ENCODE results near the gene PCMTD2. TPM values are rescaled to one million over a fixed set of nuclear protein-coding genes. Genes with fewer than 3 reads are reported as not detected.

PCMTD2 gene
- total RNA-seq, 1 donor from 2014 or later: 53.4 TPM

DNA sequence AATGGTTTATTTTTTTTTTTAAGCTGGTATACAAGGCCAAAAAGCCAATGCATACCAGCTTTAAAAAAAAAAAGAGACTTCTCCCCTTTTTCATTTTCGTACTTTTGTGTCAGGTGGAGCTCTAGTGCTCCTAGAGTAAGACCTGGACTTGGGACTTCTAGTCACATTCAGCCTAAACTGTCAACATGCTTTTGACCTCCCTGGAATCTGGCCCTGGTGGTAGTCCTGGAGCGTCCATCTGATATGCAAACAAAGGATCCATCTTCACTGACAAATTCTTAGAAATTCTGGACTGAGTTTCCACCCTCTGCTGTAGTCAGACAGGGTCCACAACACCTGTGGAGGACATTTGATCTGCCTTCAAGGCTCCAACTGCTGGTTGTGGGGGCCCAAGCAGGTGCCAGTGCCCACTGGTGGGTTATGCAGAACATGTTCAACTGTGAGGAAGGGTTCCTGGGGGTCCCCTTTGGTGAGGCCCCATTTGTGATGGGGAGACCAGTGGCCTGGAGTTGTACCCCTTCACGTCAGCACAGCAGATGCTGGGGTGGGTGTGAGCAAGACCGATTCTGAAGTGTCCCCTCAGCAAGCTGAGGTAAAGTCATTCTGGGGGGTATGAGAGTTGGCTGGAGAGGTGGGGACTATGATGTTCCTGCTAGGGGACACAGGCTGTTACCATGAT is 12.6 kb upstream of the PCMTD2 start:
- DNase-seq (no peak), ATAC-seq (ENCODE audit: low read depth) (no peak)
- H3K4me3 Mint-ChIP-seq: no peak overlapping the region
- intact Hi-C loops (cut with micrococcal nuclease): no loop called here
- H3K27me3 Mint-ChIP-seq: peaks cover 30% of the 10 kb centered on the region
- H3K4me1 Mint-ChIP-seq: peaks cover 5% of the 10 kb centered on the region
- ChIA-PET CTCF (no interaction called here), POLR2A (interaction anchor here (0.9 kb wide), 1 partner anchor 13 kb away, joined by 3 read pairs; the partner anchor contains the start of gene PCMTD2)
- no peak overlapping the region for H3K27ac Mint-ChIP-seq
- no peaks in the 10 kb centered on the region for H3K9me3 Mint-ChIP-seq
- H3K36me3 Mint-ChIP-seq (ENCODE audit: low read depth): no peaks in the 10 kb centered on the region
- TF ChIP-seq, protein P1, sequence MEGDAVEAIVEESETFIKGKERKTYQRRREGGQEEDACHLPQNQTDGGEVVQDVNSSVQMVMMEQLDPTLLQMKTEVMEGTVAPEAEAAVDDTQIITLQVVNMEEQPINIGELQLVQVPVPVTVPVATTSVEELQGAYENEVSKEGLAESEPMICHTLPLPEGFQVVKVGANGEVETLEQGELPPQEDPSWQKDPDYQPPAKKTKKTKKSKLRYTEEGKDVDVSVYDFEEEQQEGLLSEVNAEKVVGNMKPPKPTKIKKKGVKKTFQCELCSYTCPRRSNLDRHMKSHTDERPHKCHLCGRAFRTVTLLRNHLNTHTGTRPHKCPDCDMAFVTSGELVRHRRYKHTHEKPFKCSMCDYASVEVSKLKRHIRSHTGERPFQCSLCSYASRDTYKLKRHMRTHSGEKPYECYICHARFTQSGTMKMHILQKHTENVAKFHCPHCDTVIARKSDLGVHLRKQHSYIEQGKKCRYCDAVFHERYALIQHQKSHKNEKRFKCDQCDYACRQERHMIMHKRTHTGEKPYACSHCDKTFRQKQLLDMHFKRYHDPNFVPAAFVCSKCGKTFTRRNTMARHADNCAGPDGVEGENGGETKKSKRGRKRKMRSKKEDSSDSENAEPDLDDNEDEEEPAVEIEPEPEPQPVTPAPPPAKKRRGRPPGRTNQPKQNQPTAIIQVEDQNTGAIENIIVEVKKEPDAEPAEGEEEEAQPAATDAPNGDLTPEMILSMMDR (IDR thresholded peaks at IDR 0.05): no peak

DNA sequence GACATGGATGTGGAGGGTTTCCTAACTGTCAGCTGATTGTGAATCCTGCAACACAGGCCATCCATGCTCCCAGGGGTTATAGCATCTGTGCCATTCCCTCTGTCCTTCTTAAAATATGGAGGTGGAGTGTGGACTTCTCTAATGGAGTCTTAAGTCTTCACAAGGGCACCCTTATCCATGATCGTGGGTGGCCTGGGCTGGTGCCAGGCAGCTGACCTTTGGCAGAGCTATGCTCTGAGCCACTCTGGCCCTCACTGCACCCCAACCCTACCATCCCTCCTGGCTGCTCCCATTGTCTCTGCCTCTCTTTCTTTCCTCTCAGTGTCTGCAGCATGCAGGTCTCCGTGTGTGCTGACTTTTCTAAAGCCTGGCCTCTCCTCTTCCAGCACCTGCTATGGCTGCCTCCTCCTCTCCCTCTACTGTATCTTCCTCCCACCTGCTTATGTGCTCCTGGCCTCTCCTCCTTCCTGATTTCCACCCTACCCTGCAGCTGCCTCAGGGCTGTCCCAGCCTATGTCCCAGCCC is 11.2 kb upstream of the PCMTD2 start:
- CTCF ChIA-PET: no interaction called here
- Mint-ChIP-seq H3K9me3 (no peaks in the 10 kb centered on the region), H3K4me1 (peaks cover under 1% of the 10 kb centered on the region), H3K36me3 (ENCODE audit: low read depth) (no peaks in the 10 kb centered on the region), H3K27me3 (peaks cover 30% of the 10 kb centered on the region), H3K27ac (no peak overlapping the region), H3K4me3 (no peak overlapping the region)
- ATAC-seq (ENCODE audit: low read depth) (no peak), DNase-seq (no peak)
- POLR2A ChIA-PET: no interaction called here
- intact Hi-C loops (cut with micrococcal nuclease): no loop called here
- TF ChIP-seq, protein P1 (IDR thresholded peaks at IDR 0.05): no peak

DNA sequence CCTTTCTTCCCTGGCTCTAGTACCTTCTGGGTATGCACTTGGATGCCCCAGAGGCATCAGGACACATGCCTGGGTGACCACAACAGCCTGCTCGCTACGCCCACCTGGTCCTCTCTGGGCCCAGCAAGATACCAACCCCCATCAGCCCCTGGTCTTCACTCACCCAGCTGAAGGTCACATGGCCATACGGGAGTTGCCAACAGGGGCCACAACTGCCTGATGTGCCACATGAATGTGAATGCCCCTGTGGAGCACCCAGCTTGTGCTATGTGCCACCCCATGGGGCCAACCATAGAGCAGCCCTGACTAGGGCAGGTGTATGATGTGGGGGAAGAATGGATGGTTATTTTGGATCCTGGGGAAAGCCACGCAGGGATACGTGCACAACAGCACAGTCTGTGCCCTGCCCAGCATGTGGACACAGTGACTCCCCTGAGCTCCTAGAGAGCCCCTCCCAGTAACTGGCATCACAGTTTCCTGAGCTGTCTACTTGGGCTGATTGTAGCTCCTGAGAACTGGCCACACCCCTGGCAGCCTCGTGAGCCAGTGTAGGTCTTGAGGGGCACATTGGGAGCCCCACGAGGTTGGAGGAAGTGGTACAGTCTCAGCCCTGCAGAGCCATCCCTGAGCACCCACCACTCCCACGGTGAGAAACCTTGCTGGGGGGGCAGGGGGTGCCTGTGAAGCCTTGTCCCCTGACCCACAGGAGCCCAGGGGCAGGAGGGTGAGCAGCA is 10.5 kb upstream of the PCMTD2 start:
- Mint-ChIP-seq H3K27me3 (peaks cover 32% of the 10 kb centered on the region), H3K4me3 (no peak overlapping the region), H3K9me3 (no peaks in the 10 kb centered on the region), H3K4me1 (no peaks in the 10 kb centered on the region), H3K36me3 (ENCODE audit: low read depth) (no peaks in the 10 kb centered on the region), H3K27ac (no peak overlapping the region)
- intact Hi-C loops (cut with micrococcal nuclease): no loop called here
- CTCF ChIA-PET: no interaction called here
- TF ChIP-seq, protein P1 (IDR thresholded peaks at IDR 0.05): no peak
- DNase-seq (no peak), ATAC-seq (ENCODE audit: low read depth) (no peak)
- POLR2A ChIA-PET: no interaction called here

DNA sequence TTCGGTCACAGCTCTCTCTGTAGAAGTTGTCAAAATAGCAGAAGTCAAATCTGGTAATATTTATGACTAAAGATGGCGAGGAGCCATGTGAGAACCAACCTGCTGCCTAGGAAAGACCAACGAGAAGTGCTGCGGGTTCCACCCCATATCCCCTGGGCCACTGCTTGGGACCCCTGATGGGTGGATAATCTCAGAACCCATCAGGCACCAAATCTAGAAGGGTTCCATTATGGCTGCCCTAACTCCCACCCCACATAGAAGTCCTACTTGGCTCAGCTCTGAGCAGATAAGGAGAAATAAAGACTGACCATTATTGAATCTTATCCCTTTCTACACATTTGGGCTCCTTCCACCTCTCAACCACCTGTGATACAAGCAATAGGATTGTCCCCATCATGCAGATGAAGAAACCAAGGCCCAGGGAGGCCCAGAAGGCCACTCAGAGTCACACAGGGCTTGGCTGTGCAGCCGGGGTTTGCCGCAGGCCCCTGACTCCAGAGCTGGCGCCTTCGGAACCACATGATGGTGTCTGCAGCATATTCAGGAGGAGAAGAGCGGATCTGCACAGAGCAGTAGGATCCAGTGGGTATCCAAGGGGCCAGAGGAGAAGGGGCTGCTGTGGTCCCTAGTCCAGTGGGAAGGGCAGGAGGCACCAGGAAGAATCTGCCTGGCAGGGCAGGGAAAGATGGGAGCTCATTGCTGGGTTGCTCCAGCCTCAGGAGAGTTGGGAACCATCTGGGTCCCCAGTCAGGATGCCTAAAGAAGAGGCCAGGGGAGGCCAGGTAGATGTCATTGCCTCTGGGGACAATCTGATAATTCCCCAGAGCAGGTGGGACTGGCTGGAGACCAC is 9.6 kb upstream of the PCMTD2 start:
- Mint-ChIP-seq H3K4me3 (no peak overlapping the region), H3K27ac (no peak overlapping the region), H3K27me3 (peaks cover 36% of the 10 kb centered on the region), H3K36me3 (ENCODE audit: low read depth) (no peaks in the 10 kb centered on the region), H3K4me1 (no peaks in the 10 kb centered on the region), H3K9me3 (no peaks in the 10 kb centered on the region)
- intact Hi-C loops (cut with micrococcal nuclease): no loop called here
- TF ChIP-seq, protein P1 (IDR thresholded peaks at IDR 0.05): no peak
- CTCF ChIA-PET: no interaction called here
- ATAC-seq (ENCODE audit: low read depth) (no peak), DNase-seq (no peak)
- POLR2A ChIA-PET: no interaction called here
